ENCODE data around the gene KDSR.

GRCh38 chr18:63297687-63298399 is 69.2 kb downstream of the KDSR start:
- TF ChIP-seq ZFP91 (CRISPR knock-in tag; IDR thresholded peaks at IDR 0.05; ENCODE audit: borderline replicate concordance) (no peak), SRSF4 (IDR thresholded peaks at IDR 0.05; ENCODE audit: low read depth, low read length, poor library complexity, severe bottlenecking) (no peak), ZSCAN21 (CRISPR knock-in tag; IDR thresholded peaks at IDR 0.05; ENCODE audit: borderline replicate concordance) (no peak)

All from HepG2 (cell line).